Right hindlimb (tissue), 1 donor: ENCODE measurements around the gene IRAK2.
"Not testable (repeated sequence)": the region's sequence is repeated elsewhere in the genome, so short reads cannot be mapped to it uniquely, and the experiment has no call there.

Experiments
- DNase-seq: peaks from one replicate; pipeline ENCODE4 v3.0.0-alpha.2; 2018

The IRAK2 gene

DNA sequence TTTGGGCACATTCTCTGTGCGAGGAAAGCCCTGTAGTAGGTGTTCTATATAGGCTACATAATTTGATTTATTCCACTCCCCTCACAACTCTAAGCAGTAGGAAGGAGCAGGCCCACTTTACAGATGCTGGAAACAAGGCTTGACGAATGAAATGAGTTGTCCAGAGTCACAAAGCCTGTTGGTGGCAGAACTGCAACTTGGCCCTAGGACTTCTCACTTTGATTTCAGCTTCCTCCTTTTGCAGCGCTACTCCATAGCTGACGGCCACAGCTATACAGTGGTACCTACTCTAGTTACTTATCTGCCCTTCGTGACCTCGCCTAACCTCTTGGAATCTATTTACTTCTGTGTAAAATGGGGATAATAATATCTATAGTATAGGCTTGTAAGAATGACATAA, 2.5 kb upstream of the IRAK2 start:
- DNase-seq, result no peak

DNA sequence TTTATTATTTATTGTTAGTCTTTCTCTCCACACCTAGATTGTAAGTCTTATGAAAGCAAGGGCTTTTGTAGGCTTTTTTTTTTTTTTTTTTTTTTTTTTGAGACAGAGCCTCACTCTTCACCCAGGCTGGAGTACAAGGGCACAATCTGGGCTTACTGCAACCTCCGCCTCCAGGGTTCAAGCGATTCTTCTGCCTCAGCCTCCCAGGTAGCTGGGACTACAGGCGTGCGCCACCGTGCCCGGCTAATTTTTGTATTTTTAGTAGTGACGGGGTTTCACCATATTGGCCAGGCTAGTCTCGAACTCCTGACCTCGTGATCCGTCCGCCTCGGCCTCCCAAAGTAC, 546 bp upstream of the IRAK2 start:
- DNase-seq, result not testable (repeated sequence)

- DNase-seq, result no peak
Observed at GRCh38 chr3:10166213-10166604, 1.5 kb downstream of the IRAK2 start.

- DNase-seq, result no peak
Observed at GRCh38 chr3:10169000-10169496, 4.3 kb downstream of the IRAK2 start.

DNA sequence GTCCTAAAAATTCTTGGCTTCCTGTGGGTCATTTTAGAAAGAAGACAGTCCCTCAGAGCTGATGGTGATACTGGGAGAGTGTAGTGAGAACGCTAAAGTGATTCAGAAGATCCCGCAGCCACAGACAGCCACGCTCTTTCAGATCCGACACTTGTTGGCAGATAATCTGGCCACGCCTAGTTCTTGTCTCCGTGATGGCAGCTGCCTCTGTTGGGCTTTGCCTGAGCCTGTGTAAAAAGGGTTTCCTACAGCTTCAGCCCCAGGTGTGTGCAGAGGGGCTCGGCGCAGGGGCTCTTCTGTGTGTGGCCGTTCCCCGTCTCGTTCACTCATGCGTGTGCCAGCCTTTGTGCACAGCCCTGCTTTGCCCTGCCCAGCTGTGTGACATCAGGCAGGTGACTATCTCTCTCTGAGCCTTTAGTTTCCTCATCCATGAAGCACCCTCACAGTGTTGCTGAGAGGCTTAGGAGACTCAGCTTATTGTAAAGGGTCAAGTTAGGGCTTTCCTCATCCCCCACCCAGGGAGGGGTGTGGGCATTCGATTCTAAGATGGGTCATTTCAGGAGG, 6.3 kb downstream of the IRAK2 start:
- DNase-seq, result no peak

DNA sequence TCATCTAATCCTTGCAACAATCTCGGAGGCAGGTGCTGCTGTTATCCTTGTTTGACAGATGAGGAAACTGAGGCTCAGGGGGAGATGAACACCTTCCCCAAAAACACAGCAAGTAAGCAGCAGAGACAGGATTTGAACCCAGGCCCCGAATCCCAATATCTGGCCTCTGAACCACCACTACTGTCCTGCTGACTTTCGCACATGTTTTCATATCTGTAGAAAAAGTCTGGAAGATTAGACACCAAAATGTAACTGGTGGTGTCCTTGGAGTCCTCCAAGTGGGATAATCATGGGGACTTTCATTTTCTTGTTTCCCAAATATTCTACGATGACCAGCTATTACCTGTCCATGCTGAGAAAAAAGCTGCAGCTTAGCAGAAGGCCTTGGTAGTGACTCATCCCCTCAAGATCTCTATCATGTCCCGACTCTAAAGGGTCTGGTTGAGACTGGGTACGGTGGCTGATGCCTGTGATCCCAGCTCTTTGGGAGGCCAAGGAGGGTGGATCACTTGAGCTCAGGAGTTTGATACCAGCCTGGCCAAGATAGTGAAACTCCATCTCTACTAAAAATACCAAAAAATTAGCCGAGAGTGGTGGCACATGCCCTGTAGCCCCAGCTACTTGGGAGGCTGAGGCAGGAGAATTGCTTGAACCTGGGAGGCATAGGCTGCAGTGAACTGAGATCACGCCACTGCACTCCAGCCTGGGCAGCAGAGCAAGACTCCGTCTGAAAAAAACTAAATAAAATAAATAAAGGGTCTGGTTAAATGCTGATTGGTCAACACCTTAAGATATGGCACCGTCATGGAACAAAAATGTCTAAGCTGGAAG, 8.6 kb downstream of the IRAK2 start:
- no peak for DNase-seq

DNA sequence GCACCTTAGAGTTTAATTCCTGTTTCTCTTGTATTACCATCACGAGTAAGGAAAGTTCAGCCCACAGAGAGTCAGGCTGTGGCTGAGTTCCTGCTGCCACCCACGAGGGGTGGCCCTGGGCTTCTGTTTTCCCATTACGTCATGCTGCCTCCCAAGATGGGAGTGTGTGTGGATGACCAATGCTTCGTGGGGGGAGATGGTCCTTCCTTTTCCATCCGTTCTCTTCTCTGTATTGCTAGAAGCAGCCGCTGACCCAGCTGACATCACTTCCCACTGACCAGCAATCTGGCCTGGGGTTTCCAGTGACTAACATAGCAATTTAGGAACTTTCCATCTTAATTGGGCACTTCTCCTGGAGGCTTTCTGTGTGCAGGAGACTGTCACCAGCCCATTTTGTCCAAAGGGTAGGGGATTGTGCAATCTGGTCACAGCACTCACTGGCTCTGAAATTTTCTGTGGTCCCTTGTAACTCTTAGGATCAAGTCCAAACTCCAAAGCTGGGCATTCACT, 9.3 kb downstream of the IRAK2 start:
- DNase-seq, result peak; percentile 71

GRCh38 chr3:10175334-10175733, 10.6 kb downstream of the IRAK2 start:
- not testable (repeated sequence) for DNase-seq

GRCh38 chr3:10176150-10176549, 11.4 kb downstream of the IRAK2 start:
- DNase-seq, result not testable (repeated sequence)

GRCh38 chr3:10177737-10178136, 13.0 kb downstream of the IRAK2 start:
- no peak for DNase-seq

DNA sequence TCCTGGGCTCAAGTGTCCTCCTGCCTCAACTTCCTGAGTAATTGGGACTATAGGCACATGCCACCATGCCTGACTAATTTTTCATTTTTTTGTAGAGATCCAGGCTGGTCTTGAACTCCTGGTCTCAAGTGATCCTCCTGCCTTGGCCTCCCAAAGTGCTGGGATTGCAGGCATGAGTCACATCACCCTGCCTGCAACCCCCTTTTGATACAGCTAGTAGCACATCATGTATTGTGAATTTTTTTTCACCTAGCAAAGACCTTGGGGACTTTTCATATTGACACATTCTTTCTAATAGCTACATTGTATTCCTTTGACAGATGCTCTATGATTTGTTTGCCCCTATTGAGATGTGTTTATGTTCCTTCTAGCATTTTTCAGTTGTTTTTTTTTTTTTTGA, 14.2 kb downstream of the IRAK2 start:
- no peak for DNase-seq

- no peak for DNase-seq
Observed at GRCh38 chr3:10180289-10180688, 15.6 kb downstream of the IRAK2 start.

DNA sequence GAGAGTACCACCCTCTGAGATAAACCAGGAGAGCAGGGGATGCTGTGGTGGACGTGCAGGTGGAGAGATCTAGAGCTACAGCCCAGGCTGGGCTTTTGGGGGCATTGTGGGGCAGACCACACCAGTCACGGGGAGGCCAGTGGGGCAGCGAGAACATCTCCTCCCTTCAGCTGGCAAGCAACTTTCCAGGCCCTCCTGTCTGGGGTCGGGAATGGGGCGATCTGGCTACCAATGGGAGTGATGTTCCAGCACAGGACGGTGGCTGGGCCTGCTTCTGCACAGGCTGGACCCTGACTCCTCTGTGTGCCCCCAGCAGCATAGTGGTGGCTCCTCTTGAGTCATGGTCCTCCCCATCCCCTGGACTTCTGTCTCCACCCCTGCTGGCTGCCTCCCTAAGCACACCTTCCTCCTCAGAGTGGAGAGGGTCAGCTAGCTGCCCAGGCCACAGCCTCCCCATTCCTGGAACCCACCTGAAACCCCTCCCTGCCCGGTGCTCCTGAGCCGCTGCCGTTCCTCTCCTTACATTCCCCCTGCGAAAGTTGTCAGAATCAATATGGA, 16.1 kb downstream of the IRAK2 start:
- no peak for DNase-seq

DNA sequence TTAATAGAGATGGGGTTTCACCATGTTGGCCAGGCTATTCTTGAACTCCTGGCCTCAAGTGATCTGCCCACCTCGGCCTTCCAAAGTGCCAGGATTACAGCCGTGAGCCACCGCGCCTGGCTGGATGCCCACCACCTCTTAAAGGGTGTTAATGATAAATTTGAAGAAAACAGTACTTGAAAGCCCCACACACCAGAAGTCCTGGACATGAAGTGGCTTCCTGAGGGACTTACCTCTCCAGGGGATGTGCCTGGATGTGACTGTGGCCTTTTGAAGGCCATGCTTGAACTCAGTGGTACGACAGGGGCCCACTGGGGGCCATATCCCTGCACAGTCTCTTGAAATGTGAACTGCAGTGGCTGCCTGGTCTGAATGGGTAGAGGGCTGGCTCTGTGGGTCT, 18.2 kb downstream of the IRAK2 start:
- no peak for DNase-seq

DNA sequence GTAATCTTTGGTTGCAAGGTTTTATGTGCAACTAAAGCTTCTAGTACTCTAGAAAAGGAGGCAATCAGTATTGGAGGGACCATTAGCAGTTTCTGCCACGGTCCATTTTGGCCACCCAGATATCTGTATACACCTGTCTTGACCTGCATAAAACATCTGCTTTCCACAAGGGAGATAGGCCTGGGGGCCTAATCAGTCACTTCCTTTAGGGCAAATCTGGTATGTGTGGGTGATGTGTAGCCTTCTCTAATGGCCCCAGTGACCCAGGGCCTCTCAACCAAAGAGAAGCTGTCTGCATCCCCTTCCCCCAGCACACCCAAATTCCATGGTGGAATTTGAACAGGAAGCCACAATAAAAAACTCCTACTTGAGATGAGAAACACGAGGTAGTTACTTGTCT, 19.5 kb downstream of the IRAK2 start:
- DNase-seq, result no peak

DNA sequence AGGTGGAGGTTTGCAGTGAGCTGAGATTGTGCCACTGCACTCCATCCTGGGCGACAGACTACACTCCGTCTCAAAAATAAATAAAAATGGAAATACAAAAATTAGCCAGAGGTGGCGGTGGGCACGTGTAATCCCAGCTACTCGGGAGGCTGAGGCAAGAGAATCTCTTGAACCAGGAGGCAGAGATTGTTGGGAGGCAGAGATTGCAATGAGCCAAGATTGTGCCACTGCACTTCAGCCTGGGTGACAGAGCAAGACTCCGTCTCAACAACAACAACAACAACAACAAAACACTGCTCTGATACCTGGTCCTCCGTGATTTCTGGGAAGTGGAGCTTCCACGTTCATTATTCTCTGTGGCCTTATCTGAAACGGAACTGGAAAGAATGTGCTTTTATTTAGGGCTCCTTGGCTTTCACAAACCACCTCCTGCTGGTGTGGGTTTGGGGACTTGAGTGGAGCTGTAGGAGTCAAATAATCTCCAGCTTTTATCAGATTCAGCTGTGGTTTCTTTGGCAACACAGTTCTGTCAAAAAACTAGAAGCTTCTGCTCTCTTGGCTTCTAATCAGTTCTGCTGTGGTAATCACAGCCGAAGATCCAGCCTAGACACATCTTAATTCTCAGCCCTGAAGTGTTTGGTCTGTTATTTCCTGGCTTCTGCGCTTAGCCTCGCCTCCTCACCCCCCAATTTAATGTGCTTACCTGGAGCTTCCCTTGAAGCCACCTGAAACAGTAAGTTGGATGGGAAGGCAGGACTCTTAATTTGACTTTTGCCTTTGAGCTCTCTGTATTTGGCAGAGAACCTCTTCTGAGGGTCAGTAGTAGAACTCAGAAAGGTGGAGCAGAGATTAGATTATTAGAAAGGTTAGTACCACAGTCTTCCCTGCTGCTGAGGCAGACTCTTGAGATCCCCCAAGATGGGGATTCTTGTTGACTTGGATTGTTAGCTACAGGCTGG, 21.4 kb downstream of the IRAK2 start:
- no peak for DNase-seq

DNA sequence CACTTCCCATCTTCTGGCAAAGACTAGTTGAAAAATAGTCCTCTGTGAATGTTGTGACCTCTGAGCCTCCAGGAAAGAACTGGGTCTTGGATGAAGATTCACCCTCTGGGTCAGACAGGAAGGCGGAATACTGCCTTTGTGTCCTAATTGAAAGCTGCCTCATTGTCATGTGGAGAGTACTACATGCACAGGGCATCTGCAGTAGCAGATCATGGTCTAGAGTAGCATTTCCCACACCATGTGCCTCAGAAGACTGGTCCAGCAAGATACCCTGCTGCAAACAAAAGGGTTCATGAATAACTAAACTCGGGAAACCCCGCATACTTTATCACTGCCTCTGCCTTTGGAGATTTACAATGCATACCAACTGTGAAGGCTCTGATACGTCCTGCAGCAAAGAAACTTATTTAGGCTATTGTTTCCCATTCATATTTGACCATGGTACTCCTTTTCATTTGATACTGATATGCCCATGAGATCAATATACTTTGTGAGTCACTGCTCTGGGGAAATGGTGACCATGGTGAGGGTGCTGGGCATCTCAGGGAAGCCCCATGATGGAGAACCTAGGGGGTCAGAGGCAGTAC, 22.7 kb downstream of the IRAK2 start:
- no peak for DNase-seq

DNA sequence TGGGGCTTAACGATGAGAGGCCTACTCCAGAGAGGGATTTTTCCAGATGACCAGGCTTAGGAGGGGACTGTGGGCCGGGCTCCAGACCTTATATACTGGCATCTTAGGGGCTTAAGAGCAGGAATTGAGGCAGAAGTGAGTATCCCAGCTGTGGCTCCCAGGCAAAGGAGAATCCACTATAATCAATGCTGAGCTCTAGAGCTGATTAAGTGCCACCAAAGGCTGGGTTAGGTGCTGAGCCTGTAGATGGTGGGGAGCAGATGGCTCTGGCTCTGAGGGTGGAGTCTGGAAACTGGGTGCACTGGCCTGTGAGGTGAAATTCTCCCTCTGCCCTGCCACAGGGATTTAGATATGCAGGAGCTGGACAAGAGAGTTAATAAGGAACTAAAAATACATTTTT, 23.2 kb downstream of the IRAK2 start:
- no peak for DNase-seq

DNA sequence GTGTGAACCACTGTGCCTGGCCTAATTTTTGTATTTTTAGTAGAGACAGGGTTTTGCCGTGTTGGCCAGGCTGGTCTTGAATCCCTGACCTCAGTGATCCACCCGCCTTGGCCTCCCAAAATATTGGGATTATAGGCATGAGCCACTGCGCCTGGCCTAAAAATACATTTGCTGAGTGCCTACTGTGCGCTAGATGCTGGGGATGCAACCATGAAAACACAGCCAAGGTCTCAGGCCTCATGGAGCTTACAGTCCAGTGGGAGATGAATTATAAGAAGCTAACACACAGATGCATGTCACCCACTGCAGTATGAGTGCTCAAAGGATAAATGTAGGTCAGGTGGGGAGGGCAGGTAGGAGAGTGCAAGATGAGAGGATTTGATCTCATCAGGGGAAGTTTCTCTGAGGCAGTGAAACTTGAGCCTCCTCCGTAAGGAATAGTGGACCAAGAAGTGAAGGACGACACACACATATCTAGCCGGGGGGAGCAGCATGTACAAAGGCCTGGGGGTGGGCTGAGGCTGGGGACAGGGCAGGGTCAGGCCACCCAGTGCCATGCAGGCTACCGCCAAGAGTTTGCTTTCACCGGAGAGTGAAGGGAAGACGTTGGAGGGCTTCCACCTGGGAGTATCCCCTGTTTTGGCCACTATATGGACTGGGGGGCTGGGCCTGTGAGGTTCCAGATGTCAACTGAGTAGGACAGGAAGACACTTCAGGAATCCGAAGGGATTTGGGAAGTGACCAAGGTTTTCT, 24.3 kb downstream of the IRAK2 start:
- peak; percentile 27 for DNase-seq

- DNase-seq, result peak; percentile 91
Observed at GRCh38 chr3:10189557-10190354, 25.0 kb downstream of the IRAK2 start.
